ENCODE measurements around the gene MAP3K4.

MAP3K4 gene

DNA sequence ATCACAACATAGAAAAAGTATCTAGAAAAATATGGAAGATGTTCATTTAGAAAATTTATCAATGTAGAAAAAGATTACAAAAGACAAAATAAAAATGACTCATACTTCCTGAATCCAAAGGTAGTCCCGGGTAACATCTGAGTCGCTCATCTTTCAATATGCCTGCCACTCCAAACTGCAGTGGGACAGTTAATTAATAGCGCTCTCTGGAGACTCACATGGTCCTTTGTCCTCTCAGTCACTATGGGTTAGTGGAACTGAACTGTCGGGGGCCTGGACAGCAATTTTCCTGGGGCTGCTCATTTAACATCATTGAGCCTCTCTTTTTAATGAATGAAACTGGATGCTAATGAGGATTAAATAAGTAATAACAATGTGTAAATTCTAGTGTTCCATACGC lies 103.4 kb downstream of the MAP3K4 start:
- TF ChIP-seq, protein P1, sequence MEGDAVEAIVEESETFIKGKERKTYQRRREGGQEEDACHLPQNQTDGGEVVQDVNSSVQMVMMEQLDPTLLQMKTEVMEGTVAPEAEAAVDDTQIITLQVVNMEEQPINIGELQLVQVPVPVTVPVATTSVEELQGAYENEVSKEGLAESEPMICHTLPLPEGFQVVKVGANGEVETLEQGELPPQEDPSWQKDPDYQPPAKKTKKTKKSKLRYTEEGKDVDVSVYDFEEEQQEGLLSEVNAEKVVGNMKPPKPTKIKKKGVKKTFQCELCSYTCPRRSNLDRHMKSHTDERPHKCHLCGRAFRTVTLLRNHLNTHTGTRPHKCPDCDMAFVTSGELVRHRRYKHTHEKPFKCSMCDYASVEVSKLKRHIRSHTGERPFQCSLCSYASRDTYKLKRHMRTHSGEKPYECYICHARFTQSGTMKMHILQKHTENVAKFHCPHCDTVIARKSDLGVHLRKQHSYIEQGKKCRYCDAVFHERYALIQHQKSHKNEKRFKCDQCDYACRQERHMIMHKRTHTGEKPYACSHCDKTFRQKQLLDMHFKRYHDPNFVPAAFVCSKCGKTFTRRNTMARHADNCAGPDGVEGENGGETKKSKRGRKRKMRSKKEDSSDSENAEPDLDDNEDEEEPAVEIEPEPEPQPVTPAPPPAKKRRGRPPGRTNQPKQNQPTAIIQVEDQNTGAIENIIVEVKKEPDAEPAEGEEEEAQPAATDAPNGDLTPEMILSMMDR (conservative IDR thresholded peaks at IDR 0.05; ENCODE audit: low read length), result no peak
- TF ChIP-seq EZH2phosphoT487 (IDR thresholded peaks at IDR 0.05; ENCODE audit: borderline replicate concordance), result no peak
- Histone ChIP-seq H4K20me1 (ENCODE audit: insufficient read depth, low read length, poor library complexity, severe bottlenecking) (no peaks in the 10 kb centered on the region), H3K4me2 (ENCODE audit: low read depth, low read length, poor library complexity, severe bottlenecking) (no peak overlapping the region), H3F3A (ENCODE audit: low read depth) (no peaks in the 10 kb centered on the region), H3K9me2 (replicated peaks; ENCODE audit: low read depth, low read length) (no peaks in the 10 kb centered on the region), H3K36me3 (ENCODE audit: insufficient read depth, low read length) (peaks cover 85% of the 10 kb centered on the region), H3K4me3 (ENCODE audit: low read length, poor library complexity, severe bottlenecking) (no peak overlapping the region), H3K27me3 (ENCODE audit: insufficient read depth, low read length, poor library complexity, severe bottlenecking) (no peaks in the 10 kb centered on the region), H3K9me3 (ENCODE audit: insufficient read depth, low read depth, low read length) (no peaks in the 10 kb centered on the region), H2AFZ (ENCODE audit: low read length) (no peak overlapping the region), H3K9ac (ENCODE audit: low read depth, low read length, poor library complexity, severe bottlenecking) (no peak overlapping the region), H3K4me1 (ENCODE audit: insufficient read depth, low read length, poor library complexity, severe bottlenecking) (no peaks in the 10 kb centered on the region), H3K79me2 (ENCODE audit: insufficient read depth, low read length) (no peaks in the 10 kb centered on the region)

DNA sequence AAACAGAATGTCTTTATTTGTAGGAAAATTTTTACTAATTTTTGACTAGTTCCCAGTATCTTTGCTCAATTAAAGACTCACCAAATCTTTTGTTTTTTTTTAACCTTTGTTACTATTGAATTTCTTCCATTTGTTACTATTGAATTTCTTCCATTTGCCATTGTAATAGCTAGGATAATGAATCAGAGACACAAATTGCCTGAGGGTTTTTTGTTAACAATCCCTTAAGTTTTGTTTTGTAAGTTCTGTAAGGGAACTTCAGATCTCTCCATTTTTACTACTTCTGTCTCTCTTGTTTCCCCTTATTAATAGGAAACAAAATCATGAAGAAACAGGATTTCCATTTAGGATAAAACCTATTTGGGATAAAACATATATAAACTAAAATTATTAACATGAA lies 104.3 kb downstream of the MAP3K4 start:
- Histone ChIP-seq H3K9ac (ENCODE audit: low read depth, low read length, poor library complexity, severe bottlenecking) (no peak overlapping the region), H3K9me2 (replicated peaks; ENCODE audit: low read depth, low read length) (no peaks in the 10 kb centered on the region), H3K9me3 (ENCODE audit: insufficient read depth, low read depth, low read length) (no peaks in the 10 kb centered on the region), H2AFZ (ENCODE audit: low read length) (no peak overlapping the region), H3K4me2 (ENCODE audit: low read depth, low read length, poor library complexity, severe bottlenecking) (no peak overlapping the region), H3K79me2 (ENCODE audit: insufficient read depth, low read length) (no peaks in the 10 kb centered on the region), H3K4me3 (ENCODE audit: low read length, poor library complexity, severe bottlenecking) (no peak overlapping the region), H3F3A (ENCODE audit: low read depth) (no peaks in the 10 kb centered on the region), H3K4me1 (ENCODE audit: insufficient read depth, low read length, poor library complexity, severe bottlenecking) (no peaks in the 10 kb centered on the region), H3K36me3 (ENCODE audit: insufficient read depth, low read length) (peaks cover 84% of the 10 kb centered on the region), H4K20me1 (ENCODE audit: insufficient read depth, low read length, poor library complexity, severe bottlenecking) (no peaks in the 10 kb centered on the region), H3K27me3 (ENCODE audit: insufficient read depth, low read length, poor library complexity, severe bottlenecking) (no peaks in the 10 kb centered on the region)
- TF ChIP-seq EZH2phosphoT487 (IDR thresholded peaks at IDR 0.05; ENCODE audit: borderline replicate concordance), result no peak
- TF ChIP-seq, protein P1 (conservative IDR thresholded peaks at IDR 0.05; ENCODE audit: low read length), result no peak

- Histone ChIP-seq H3K9me2 (replicated peaks; ENCODE audit: low read depth, low read length) (no peaks in the 10 kb centered on the region), H3K4me1 (ENCODE audit: insufficient read depth, low read length, poor library complexity, severe bottlenecking) (no peaks in the 10 kb centered on the region), H3K4me3 (ENCODE audit: low read length, poor library complexity, severe bottlenecking) (no peak overlapping the region), H3K4me2 (ENCODE audit: low read depth, low read length, poor library complexity, severe bottlenecking) (no peak overlapping the region), H3F3A (ENCODE audit: low read depth) (no peaks in the 10 kb centered on the region), H3K36me3 (ENCODE audit: insufficient read depth, low read length) (peaks cover 70% of the 10 kb centered on the region; the same call in 1 of the 2 replicates), H3K79me2 (ENCODE audit: insufficient read depth, low read length) (no peaks in the 10 kb centered on the region), H3K9ac (ENCODE audit: low read depth, low read length, poor library complexity, severe bottlenecking) (no peak overlapping the region), H2AFZ (ENCODE audit: low read length) (no peak overlapping the region), H3K9me3 (ENCODE audit: insufficient read depth, low read depth, low read length) (no peaks in the 10 kb centered on the region), H3K27me3 (ENCODE audit: insufficient read depth, low read length, poor library complexity, severe bottlenecking) (no peaks in the 10 kb centered on the region), H4K20me1 (ENCODE audit: insufficient read depth, low read length, poor library complexity, severe bottlenecking) (no peaks in the 10 kb centered on the region)
- TF ChIP-seq EZH2phosphoT487 (IDR thresholded peaks at IDR 0.05; ENCODE audit: borderline replicate concordance), result no peak
- TF ChIP-seq, protein P1 (conservative IDR thresholded peaks at IDR 0.05; ENCODE audit: low read length), result no peak
Measured at GRCh38 chr6:161100072-161100471, 108.5 kb downstream of the MAP3K4 start.
